Left colon (tissue), 2 donors: ENCODE results near the gene APOOL. TPM values are rescaled to one million over a fixed set of nuclear protein-coding genes. Genes with fewer than 3 reads are reported as not detected.

Source experiments
- total RNA-seq, 2 donors: library from RNA; stranded (reverse); fragmentation: NEBNext Ultra II Directional; extraction: Animal tissue kit (Norgen Biotek cat#: 25700); gene quantifications; one replicate each; pipeline ENCODE4 v1.2.1, GENCODE V29; 2021
- donor health status: DM: no; HTN: no; CAD: no.
- donor health status: DM: yes; HTN: yes; CAD: no.

APOOL gene
- total RNA-seq, 2 donors from 2014 or later: 22.8 to 24.4 TPM

Other genes with a start within 250 kb of the APOOL start
- under 1 TPM; 0.08 to 0.09 TPM for gene SATL1, start 239.9 kb downstream of the APOOL start, total RNA-seq
- 1 to 10 TPM; 1.3 to 1.5 TPM for gene ZNF711, start 240.1 kb downstream of the APOOL start, total RNA-seq